Stimulated activated CD8-positive, alpha-beta memory T cell treated with anti-CD3 and anti-CD28 coated beads, Interleukin-4, amount 100 ng/mL, for 4 hours (primary cell): ENCODE measurements around the gene ZBTB2.
"Not testable (repeated sequence)": the region's sequence is repeated elsewhere in the genome, so short reads cannot be mapped to it uniquely, and the experiment has no call there.

Source experiments
- DNase-seq, 2 donors: peaks; one replicate each; pipeline ENCODE4 v3.0.0-alpha.2; 2020; ENCODE audit warnings: low read depth in 2 of 2, low spot score in 1 of 2

The ZBTB2 gene

GRCh38 chr6:151402228-151402627 is 10.9 kb upstream of the ZBTB2 start:
- DNase-seq = no peak

- DNase-seq = no peak
Measured at GRCh38 chr6:151400473-151400872, 9.1 kb upstream of the ZBTB2 start.

GRCh38 chr6:151399679-151400078 is 8.3 kb upstream of the ZBTB2 start:
- no peak for DNase-seq

DNA sequence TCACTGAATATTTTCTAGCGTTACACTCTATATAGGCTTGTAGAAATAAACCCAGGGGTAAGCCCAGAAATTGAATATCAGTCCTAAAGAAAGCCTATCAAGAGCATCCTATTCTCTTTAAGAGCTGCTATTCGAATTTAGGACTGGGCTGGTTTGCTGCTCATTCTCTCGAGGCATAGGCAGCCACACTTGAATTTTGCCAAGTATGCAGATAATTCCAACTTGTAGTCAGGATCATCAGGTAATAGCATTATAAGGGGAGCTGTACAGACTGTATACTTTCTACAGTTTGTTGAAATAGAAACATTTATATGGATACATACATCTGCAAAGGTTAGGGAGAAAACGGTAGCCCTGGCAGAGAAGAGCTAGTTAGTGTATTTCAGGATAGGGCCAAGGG is 2.1 kb upstream of the ZBTB2 start:
- DNase-seq = no peak

DNA sequence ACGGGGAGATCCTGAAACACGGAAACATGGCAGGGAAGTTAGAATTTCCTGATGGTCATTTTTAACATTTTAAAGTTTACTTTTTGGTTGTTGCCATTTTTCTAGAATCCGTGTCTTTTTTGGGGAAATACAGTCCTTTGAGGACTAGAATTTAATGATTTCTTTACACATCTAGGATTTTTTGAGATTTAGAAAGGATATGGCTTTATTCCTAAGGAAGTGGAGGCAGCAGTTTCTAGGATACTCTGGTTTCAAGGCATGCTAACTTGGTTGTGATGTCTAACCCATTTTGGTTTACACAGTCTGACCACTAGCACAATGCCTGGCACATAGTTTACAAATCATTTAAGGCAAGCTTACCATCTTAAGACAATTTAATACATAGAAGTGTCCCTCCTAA is 1.1 kb upstream of the ZBTB2 start:
- no peak for DNase-seq

GRCh38 chr6:151390851-151391470 is 398 bp downstream of the ZBTB2 start:
- peak; percentile 61 to 72 for DNase-seq

- DNase-seq = peak; percentile 92 to 96
Measured at GRCh38 chr6:151390276-151390850, 996 bp downstream of the ZBTB2 start.

DNA sequence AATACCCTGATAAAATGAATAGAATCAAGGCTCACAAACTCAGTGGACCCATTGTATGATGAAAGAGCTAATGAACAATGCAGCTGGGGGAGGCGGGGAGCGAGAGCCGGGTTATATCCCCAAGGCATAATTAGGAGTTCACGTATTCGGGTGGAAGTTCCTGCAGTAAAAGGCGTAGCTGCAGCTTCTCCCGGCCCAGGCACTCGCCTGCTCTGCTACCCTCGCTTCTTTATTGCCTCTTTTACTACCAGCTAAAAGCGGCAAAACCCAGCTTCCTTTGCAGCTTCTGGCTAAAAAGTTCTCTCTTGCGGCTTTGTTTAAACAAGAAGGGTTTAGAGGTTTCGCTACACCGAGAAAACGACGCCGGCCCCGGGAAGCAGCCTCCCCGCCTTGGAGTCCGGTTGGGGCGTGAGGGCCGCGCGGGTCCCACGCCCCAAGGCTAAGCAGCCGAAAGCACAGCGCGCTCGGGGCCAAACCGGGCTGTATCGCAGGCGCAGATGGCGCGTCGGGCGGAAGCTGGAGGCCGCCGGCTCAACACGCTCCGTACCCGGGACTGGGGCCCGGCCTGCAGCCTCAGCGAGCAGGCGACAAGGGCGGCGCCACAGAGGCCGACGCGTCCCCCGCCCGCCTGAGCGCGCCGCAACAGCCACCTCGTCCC is 1.6 kb downstream of the ZBTB2 start:
- DNase-seq = no peak

DNA sequence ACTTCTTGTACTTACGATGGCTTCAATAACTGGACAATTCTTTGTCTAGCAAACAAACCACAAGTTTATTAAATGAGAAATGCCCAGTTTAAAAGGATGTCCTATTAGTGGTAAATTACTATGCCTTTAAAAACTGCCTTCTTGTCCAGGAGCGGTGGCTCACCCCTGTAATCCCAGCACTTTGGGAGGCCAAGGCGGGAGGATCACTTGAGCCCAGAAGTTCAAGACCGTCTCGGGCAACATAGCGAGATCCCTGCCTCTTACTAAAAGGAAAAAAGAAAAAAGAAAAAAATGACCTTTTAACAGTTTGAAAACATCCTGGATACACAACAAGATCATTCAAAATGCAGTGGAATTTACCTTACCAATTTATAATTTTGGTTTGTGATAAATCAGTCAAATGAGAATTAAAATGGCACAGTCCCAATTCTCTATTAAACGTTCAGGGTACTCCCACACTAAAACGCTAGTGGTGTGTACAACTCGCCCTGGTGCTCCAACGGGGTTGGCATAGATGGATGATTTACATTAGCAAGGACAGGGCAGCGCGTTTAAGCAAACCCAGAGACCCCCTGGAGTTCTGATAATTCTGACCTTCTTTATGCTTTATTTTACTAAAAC is 2.3 kb downstream of the ZBTB2 start:
- no peak for DNase-seq

- no peak for DNase-seq
Measured at GRCh38 chr6:151388236-151388635, 3.1 kb downstream of the ZBTB2 start.

GRCh38 chr6:151387175-151387970 is 4.0 kb downstream of the ZBTB2 start:
- DNase-seq = no peak

DNA sequence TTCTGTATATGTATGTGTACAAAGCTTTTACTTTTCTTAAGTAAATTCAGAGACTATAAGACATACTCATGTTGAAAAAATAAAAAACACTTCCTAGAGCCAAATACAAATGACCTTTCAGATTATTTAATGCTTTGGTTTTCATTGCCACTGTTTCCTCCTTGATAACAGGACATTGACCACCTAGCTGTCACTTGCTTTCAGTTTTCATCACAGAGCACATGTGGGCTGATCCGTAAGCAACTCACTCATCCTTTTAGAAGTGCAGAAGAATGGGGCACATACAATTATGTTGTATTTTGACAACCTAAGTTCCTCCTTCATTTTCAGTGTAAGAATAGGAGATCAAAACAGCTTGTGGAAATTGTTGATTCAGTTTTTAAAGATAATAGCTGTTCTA is 6.2 kb downstream of the ZBTB2 start:
- DNase-seq = no peak

DNA sequence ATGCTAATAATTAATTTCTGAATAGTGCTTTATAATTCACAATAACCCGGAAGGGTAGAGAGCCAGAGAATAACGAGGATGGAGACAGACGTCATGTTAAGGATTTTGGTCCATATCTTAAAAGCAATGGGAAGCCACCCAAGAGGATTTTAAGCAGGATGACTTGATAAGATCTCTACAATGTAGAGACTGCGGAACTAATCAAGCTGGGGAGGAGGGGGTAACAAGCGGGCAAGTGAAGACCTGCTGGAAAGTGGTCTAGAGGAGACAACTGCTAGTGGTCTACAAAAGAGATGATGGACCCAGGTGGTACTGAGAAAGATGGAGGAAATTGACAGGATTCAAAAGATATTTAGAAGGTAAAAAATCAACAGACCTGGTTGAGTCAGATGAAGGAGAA is 7.2 kb downstream of the ZBTB2 start:
- DNase-seq = no peak

- DNase-seq = not testable (repeated sequence)
Measured at GRCh38 chr6:151382631-151383030, 8.7 kb downstream of the ZBTB2 start.

DNA sequence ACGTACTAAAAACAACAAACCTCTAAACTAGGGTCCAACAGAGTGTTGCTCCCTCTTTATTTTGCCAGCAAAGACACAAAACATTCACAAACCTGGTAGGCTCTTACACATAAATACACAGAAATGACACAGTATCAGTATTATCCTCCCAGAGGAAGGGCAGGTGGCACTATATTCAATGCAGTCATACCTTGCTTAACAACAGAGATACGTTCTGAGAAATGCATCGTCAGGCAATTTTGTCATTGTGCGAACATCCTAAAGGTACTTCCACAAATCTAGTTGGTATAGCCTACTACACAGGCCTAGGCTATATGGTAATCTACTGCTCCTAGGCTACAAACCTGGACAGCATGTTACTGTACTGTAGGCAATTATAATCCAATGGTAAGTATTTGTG is 9.6 kb downstream of the ZBTB2 start:
- no peak for DNase-seq

- DNase-seq = no peak
Measured at GRCh38 chr6:151380848-151381205, 10.5 kb downstream of the ZBTB2 start.

- no peak for DNase-seq
Measured at GRCh38 chr6:151379933-151380847, 11.2 kb downstream of the ZBTB2 start.

- DNase-seq = no peak
Measured at GRCh38 chr6:151377095-151377494, 14.3 kb downstream of the ZBTB2 start.

GRCh38 chr6:151376440-151376839 is 14.9 kb downstream of the ZBTB2 start:
- no peak for DNase-seq

DNA sequence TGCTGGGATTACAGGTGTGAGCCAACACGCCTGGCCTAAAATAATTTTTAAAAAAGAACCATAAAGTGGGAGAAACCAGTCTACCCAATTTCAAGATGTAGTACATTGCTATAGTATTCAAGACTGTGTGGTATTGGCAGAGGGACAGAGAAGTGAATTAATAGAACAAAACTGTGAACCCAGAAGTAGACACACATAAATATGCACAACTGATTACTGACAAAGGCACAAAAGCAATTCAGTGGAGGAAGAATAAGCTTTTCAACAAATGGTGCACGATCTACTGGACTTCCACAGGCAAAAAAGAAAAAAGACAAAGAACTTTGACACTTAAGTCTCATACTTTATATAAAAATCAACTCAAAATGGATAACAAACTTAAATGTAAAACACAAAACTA is 15.5 kb downstream of the ZBTB2 start:
- DNase-seq = no peak
